B cell (primary cell): Measurements from ENCODE around the gene ZNF620.

Experiments
- CTCF ChIP-seq: fragments of 200-600 bp; IDR thresholded peaks from one replicate; pipeline ENCODE4 v1.8.0; 2022; ENCODE audit warnings: antibody characterized with exemption, mild to moderate bottlenecking
- EZH2 ChIP-seq: IDR thresholded peaks from 2 replicates; pipeline ENCODE4 v1.6.1; 2012; ENCODE audit warnings: borderline replicate concordance, low read depth, mild to moderate bottlenecking, moderate library complexity, low read length; ENCODE audit not compliant: insufficient read depth, poor library complexity, severe bottlenecking

- no peak for TF ChIP-seq CTCF
- TF ChIP-seq EZH2: no peak
These were observed 37.8 kb upstream of the ZNF620 start for GRCh38 chr3:40468018-40468417.
